Measurements from ENCODE around the gene FAM107B.

DNA sequence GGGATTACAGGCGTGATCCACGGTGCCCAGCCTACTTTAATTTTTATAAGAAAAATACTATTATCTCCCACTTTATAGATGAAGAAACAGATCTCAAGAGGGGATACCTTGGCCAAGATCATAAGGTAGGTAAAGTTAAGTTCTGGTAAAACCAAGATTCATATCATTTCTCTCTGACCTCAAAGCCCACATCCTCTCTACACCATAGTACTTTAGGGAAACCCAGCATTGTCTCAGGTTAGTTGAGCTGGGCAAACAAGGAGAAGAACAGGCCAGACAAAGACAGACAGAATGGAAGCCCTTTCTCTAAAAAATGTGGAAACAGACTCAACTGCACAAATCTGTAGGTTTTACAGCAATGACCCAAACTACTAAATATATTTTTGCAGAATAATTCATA lies 246.2 kb downstream of the FAM107B start:
- TF ChIP-seq POLR2A (IDR thresholded peaks at IDR 0.05; ENCODE audit: low read depth, low read length): no peak
- no peak for TF ChIP-seq TAF1 (IDR thresholded peaks at IDR 0.05; ENCODE audit: low read depth, low read length)
- no peak for TF ChIP-seq POLR2AphosphoS5 (IDR thresholded peaks at IDR 0.05; ENCODE audit: low read depth, low read length)
- TF ChIP-seq PAX5 (IDR thresholded peaks at IDR 0.05; ENCODE audit: insufficient read depth, low read length, severe bottlenecking): no peak
- no peak for TF ChIP-seq SPI1 (IDR thresholded peaks at IDR 0.05; ENCODE audit: low read depth, low read length)
